Adrenal gland (tissue), 12 donors: ENCODE results near the gene SLC6A20. TPM values are rescaled to one million over a fixed set of nuclear protein-coding genes. Genes with fewer than 3 reads are reported as not detected.
A peak's percentile ranks its signal among the peaks of the same experiment; 100 is the strongest.

ENCODE experiments used
- DNase-seq, 7 donors: peaks; one replicate each; pipeline ENCODE4 v3.0.0-alpha.2; 2019 to 2020
- H3K27ac ChIP-seq, 5 donors: fragments of 200-600 bp; sonication (generic) in 4 of 5; 1 replicate in 3 of 5; 2 replicates in 2 of 5; pipeline versions ENCODE4 v1.5.1 to v1.8.0; 2016 to 2020; ENCODE audit warnings: mild to moderate bottlenecking in 1 of 5
- H3K27me3 ChIP-seq: fragments of 200-600 bp; 2 replicates; pipeline ENCODE4 v1.8.0; 2021
- H3K36me3 ChIP-seq, 2 donors: fragments of 200-600 bp; replicated peaks in 1 of 2; 1 replicate in 1 of 2; 2 replicates in 1 of 2; pipeline versions ENCODE4 v1.5.1 to v1.8.0; 2018 to 2022
- H3K4me1 ChIP-seq, 2 donors: fragments of 200-600 bp; replicated peaks in 1 of 2; 1 replicate in 1 of 2; 2 replicates in 1 of 2; pipeline versions ENCODE4 v1.5.1 to v1.8.0; 2018 to 2021
- H3K4me3 ChIP-seq, 4 donors: fragments of 200-600 bp; sonication (generic) in 3 of 4; one replicate each; pipeline ENCODE4 v1.5.1; 2016 to 2018
- H3K9me3 ChIP-seq, 3 donors: fragments of 200-600 bp; sonication (generic) in 1 of 3; replicated peaks in 1 of 3; 1 replicate in 2 of 3; 2 replicates in 1 of 3; pipeline versions ENCODE4 v1.5.1 to v1.8.0; 2016 to 2021
- POLR2A ChIP-seq, 2 donors: fragments of 450-650 bp; IDR thresholded peaks; one replicate each; pipeline ENCODE4 v1.6.1; 2017; ENCODE audit warnings: antibody characterized with exemption in 2 of 2, mild to moderate bottlenecking in 2 of 2, moderate library complexity in 1 of 2
- WGBS, 4 donors: extraction: QIAGEN DNeasy Blood & Tissue Kit in 2 of 4; methylation state at CpG; one replicate each; pipeline versions ENCODE4 v1.1.5 to v1.1.7; 2013 to 2017; 5-methylcytosine and 5-hydroxymethylcytosine counted together
- intact Hi-C, 2 donors: fragments of 100-400 bp; cut with DNase I; formaldehyde crosslinking; loops; one replicate each; pipeline versions ENCODE4 v1.14.1 to v1.15.0; 2022 to 2023
- polyA plus RNA-seq, 3 donors: library from polyadenylated mRNA; stranded (reverse); fragments of 200-250 nt in 2 of 3; fragments of 350-450 nt in 1 of 3; fragmentation: Illumina TruSeq in 1 of 3; extraction: RNeasy Lipid Tissue Mini Kit (QIAGEN cat#74804) in 1 of 3; gene quantifications; one replicate each; pipeline ENCODE4 v1.2.3, GENCODE V29; 2013 to 2014
- total RNA-seq, 9 donors: library from RNA; depleted of rRNA in 4 of 9; stranded (reverse); fragments of >200 nt in 4 of 9; fragments of 120-200 nt in 1 of 9; fragmentation: NEBNext Ultra II Directional in 1 of 9; extraction: Animal tissue kit (Norgen Biotek cat#: 25700) in 1 of 9; gene quantifications; one replicate each; pipeline versions ENCODE4 v1.1.0 to v1.2.4, GENCODE V29; 2013 to 2023
- TF ChIP-seq, protein P1 (sequence below), 6 experiments: fragments of 450-650 bp in 4 of 6; fragments of 200-600 bp in 2 of 6; sonication (generic) in 1 of 6; IDR thresholded peaks; 1 replicate in 5 of 6; 2 replicates in 1 of 6; pipeline versions ENCODE4 v1.5.1 to v1.8.0; 2016 to 2021; ENCODE audit warnings: antibody characterized with exemption in 6 of 6, mild to moderate bottlenecking in 2 of 6, moderate library complexity in 1 of 6
- donor health status: healthy with polysubstance abuse.
- donor health status: Bipolar disorder and iron deficiency.
- donor health status: DM: yes; HTN: yes; CAD: no.
- donor health status: DM: no; HTN: no; CAD: no.
- donor health status: DM: no; HTN: no; CAD: no.
- donor health status: DM: yes; HTN: yes; CAD: no.

SLC6A20 gene
- total and polyA plus RNA-seq, 12 donors: 0.07 to 0.52 (median 0.13) TPM; not detected in 7

DNA sequence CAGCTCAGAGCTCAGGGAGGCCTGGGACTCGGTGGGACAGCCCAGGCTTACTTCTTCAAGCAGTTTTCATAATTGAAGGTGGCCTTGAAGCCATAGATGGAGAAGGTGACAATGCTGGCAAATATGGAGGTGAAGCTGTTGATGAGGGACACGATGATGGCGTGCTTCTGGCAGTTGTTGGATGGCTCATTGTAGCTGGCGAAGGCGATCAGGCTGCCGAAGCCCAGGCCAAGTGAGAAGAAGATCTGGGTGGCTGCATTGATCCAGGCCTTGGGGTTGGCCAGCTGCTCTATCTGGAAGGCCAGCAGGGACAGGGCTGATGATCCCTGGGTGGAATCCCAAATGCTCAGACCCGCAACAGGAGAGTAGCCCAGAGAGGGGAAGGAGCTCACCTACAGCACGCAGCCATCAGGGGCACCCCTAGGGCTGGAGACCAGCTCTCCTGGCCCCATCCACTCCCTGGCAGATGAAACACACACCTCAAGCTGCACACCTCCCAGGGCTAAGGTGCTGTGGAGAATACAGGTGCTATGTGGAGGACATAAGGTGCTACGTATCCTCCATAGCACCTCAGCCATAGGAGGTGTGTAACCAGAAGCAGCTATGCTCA, 25.1 kb downstream of the SLC6A20 start:
- H3K36me3 ChIP-seq: no peaks in the 10 kb centered on the region
- no peak for TF ChIP-seq POLR2A (IDR thresholded peaks at IDR 0.05)
- TF ChIP-seq, protein P1, sequence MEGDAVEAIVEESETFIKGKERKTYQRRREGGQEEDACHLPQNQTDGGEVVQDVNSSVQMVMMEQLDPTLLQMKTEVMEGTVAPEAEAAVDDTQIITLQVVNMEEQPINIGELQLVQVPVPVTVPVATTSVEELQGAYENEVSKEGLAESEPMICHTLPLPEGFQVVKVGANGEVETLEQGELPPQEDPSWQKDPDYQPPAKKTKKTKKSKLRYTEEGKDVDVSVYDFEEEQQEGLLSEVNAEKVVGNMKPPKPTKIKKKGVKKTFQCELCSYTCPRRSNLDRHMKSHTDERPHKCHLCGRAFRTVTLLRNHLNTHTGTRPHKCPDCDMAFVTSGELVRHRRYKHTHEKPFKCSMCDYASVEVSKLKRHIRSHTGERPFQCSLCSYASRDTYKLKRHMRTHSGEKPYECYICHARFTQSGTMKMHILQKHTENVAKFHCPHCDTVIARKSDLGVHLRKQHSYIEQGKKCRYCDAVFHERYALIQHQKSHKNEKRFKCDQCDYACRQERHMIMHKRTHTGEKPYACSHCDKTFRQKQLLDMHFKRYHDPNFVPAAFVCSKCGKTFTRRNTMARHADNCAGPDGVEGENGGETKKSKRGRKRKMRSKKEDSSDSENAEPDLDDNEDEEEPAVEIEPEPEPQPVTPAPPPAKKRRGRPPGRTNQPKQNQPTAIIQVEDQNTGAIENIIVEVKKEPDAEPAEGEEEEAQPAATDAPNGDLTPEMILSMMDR (IDR thresholded peaks at IDR 0.05): no peak
- H3K27ac ChIP-seq: no peak overlapping the region
- intact Hi-C loops: no loop called here
- no peak overlapping the region for H3K4me3 ChIP-seq
- H3K4me1 ChIP-seq: no peaks in the 10 kb centered on the region
- H3K9me3 ChIP-seq: no peaks in the 10 kb centered on the region
- 93 to 98% (median 95%) methylated on average over 7 to 9 of the region's 9 CpGs for WGBS, 4 donors
- H3K27me3 ChIP-seq: no peaks in the 10 kb centered on the region
- peak in 3 of 7 donors; percentile 1 to 10 (median 7) for DNase-seq

GRCh38 chr3:45765958-45766357, 30.4 kb downstream of the SLC6A20 start:
- no peak overlapping the region for H3K27ac ChIP-seq
- no peak overlapping the region for H3K4me3 ChIP-seq
- intact Hi-C loops: loop anchor here in 1 of 2 donors (10.0 kb wide), 2 partner anchors 169 to 319 kb away; no protein-coding TSS in a partner anchor
- no peaks in the 10 kb centered on the region for H3K27me3 ChIP-seq
- H3K9me3 ChIP-seq: no peaks in the 10 kb centered on the region
- H3K4me1 ChIP-seq: no peaks in the 10 kb centered on the region
- no peaks in the 10 kb centered on the region for H3K36me3 ChIP-seq
- no peak for TF ChIP-seq POLR2A (IDR thresholded peaks at IDR 0.05)
- TF ChIP-seq, protein P1 (IDR thresholded peaks at IDR 0.05): no peak
- DNase-seq: peak in 2 of 7 donors; percentile 4 to 11
- 77 to 85% (median 79%) methylated on average over 7 to 8 of the region's 8 CpGs for WGBS, 4 donors

GRCh38 chr3:45765266-45765851, 31.0 kb downstream of the SLC6A20 start:
- Histone ChIP-seq H3K4me1 (no peaks in the 10 kb centered on the region), H3K27me3 (no peaks in the 10 kb centered on the region), H3K27ac (no peak overlapping the region), H3K9me3 (no peaks in the 10 kb centered on the region), H3K36me3 (no peaks in the 10 kb centered on the region), H3K4me3 (no peak overlapping the region)
- WGBS, 4 donors: 78 to 86% (median 83%) methylated on average over 7 to 9 of the region's 9 CpGs
- TF ChIP-seq POLR2A (IDR thresholded peaks at IDR 0.05): no peak
- TF ChIP-seq, protein P1 (IDR thresholded peaks at IDR 0.05): no peak
- DNase-seq: peak in 2 of 7 donors; percentile 7 to 34
- intact Hi-C loops: loop anchor here in 1 of 2 donors (10.0 kb wide), 2 partner anchors 169 to 319 kb away; no protein-coding TSS in a partner anchor

GRCh38 chr3:45763303-45763675, 33.0 kb downstream of the SLC6A20 start:
- DNase-seq: no peak
- Histone ChIP-seq H3K27ac (no peak overlapping the region), H3K36me3 (no peaks in the 10 kb centered on the region), H3K27me3 (no peaks in the 10 kb centered on the region), H3K9me3 (no peaks in the 10 kb centered on the region), H3K4me1 (no peaks in the 10 kb centered on the region), H3K4me3 (no peak overlapping the region)
- TF ChIP-seq, protein P1 (IDR thresholded peaks at IDR 0.05): no peak
- TF ChIP-seq POLR2A (IDR thresholded peaks at IDR 0.05): no peak
- intact Hi-C loops: loop anchor here (5.0 to 10.0 kb wide), 4 partner anchors 164 to 322 kb away; no protein-coding TSS in a partner anchor
- WGBS, 4 donors: 79 to 90% (median 87%) methylated on average over 2 to 5 of the region's 5 CpGs
